GM19328 (cell line): ENCODE results near the gene SENP5.
"Not testable (repeated sequence)": the region's sequence is repeated elsewhere in the genome, so short reads cannot be mapped to it uniquely, and the experiment has no call there.

ENCODE experiments used
- ATAC-seq: cut with Tn5 transposase; IDR thresholded peaks from one replicate; pipeline ENCODE4 v1.9.1; 2021; ENCODE audit warnings: mild to moderate bottlenecking, moderate library complexity; ENCODE audit not compliant: unreplicated experiment

SENP5 gene

DNA sequence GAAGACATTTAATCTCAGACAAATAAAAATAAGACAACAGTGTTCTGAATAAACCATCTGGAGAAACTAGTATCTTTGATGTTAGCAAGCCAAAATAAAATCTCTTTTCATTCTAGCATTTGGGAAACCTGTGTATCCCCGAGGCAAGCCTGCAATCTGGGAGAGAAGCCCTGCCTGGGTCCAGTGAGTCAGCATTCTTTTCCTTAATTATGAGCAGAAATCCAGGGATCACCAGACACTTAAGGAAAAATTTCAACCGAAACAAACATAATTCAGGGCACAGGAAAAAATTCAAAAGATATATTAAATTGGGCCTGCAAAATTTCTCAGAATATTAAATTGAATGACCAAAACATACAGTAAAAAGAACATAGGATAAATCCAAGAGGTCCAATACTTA lies 70.4 kb downstream of the SENP5 start:
- ATAC-seq, result no peak

DNA sequence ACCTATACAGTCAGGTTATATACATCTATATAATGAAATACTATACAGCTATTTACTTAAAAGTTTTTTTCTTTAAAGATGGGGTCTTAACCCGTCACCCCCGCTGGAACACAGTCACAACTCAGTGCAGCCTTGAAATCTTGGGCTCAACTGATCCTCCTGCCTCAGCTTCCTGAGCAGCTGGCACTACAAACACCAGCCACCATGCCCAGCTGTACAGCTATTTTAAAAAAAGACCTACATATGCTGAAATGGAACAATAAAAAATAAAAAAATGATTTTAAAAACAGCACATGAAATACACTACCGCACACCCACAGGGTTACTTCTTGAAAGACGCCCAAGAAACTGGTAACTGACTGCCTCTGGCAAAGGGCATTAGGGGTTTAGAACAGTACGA lies 70.9 kb downstream of the SENP5 start:
- ATAC-seq, result no peak

DNA sequence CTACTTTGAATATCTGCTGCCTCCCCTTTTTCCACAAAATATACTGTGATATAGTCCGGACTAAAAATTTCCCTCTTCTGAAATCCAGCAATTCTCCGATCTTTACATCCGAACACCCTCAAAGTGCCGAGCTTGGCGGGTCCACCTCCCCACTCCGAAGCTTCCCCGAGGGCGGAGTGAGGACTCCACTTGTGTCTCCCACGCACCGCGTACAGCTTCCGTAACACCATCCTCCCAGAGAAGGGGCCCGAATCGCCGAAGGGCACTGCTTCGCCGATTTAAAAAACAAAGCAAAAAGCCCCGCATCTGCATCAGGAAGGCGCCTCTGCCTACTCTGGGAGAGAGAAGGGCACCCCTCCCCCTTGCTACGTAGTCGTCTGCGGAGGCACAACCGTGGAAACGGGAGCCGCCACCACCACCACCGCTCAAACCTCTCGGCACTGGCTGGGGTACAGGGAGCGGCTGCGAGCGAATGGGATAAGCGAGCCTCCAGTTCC lies 74.1 kb downstream of the SENP5 start:
- ATAC-seq, result peak; percentile 23

DNA sequence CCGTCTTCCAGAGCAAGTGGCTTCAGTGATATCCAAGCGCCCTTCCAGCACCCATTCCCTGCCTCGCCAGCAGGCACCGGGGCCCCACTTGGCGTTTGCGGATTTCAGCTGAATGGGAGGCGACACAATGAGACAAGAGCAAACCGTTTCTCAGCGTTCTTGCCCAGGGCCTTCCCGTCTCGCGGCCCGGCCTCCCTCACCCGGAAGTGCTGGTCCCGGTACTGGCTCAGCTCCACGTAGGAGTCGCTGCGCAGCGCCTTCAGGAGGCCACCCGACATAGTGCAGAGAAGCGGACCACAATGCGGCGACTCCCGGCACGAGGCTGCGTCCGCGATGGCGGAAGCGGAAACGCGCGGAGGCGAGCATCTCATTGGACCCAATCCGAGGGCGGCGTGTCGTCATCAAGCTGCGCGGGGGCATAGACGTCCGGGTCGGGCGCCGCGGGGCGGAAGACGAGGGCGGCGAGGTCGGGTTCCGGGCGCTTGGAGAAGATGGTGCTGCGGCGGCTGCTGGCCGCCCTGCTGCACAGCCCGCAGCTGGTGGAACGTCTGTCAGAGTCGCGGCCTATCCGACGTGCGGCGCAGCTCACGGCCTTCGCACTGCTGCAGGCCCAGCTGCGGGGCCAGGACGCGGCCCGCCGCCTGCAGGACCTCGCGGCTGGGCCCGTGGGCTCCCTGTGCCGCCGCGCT lies 74.7 kb downstream of the SENP5 start, which contains the start of gene NCBP2:
Gene NCBP2 (minus strand): TSS at position 303 of the 689 bp plus-strand sequence. CDS start 25 bp downstream, at position 278.
- peak; percentile 84 for ATAC-seq

DNA sequence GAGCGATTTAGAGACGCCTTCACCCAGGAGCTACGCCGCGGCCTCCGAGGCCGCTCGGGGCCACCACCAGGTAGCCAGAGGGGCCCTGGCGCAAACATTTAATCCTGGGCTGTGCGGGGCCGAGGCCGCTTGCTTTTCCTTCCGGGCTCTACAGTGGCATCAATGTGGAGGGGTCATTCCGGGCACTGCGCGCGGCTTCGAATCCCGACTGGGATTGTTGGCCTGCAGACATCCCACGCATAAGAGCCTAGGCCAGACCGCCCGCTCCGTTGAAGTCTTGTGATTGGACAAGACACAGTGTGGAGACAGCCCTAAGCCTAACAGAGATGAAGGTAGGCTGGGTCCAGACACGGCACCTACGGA lies 75.2 kb downstream of the SENP5 start:
- peak; percentile 8 for ATAC-seq

DNA sequence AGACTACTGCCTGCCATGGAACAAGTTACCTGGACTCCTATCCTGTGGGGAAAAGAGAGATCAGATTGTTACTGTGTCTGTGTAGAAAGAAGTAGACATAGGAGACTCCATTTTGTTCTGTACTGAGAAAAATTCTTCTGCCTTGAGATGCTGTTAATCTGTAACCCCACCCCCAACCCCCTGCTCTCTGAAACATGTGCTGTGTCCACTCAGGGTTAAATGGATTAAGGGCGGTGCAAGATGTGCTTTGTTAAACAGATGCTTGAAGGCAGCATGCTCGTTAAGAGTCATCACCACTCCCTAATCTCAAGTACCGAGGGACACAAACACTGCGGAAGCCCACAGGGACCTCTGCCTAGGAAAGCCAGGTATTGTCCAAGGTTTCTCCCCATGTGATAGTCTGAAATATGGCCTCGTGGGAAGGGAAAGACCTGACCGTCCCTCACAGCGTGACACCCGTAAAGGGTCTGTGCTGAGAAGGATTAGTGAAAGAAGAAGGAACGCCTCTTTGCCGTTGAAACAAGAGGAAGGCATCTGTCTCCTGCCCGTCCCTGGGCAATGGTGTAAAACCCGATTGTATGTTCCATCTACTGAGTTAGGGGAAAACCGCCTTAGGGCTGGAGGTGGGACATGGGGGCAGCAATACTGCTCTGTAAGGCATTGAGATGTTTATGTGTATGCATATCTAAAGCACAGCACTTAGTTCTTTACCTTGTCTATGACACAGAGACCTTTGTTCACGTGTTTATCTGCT lies 76.5 kb downstream of the SENP5 start:
- not testable (repeated sequence) for ATAC-seq

DNA sequence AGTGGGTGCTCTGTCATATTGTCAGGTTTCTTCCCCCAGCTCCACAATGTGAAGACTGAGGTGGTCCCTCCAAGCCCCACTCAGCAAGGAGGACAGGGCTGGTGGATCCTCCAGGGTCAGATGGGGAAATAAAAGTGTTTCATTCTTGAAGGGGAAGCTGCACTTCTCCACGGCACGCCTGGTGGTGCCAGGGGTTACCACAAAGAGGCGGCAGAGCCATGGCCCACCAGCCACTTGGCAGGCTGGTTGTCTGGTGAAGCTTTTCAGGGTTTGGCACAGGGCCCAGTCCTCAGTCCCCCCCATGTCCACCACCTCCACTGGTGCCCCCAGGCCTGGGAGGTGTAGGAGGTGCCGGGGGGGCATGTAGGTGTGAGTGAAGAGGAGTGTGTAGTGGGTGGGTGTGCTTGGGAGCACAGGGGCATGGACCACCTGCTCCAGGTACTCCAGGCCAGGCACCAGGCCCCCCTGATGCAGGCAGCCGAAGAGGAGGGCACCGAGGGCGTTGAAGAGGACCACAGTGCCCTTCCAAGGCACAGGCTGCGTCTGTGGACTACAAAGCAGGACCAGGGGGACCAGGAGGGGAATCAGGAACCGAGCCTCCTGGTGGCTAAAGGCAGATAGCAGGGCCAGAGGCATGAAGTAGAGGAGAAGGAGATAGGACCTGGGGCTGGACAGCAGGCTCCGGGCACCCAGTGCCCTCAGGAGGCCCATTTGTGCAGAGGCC lies 79.6 kb downstream of the SENP5 start:
- no peak for ATAC-seq

DNA sequence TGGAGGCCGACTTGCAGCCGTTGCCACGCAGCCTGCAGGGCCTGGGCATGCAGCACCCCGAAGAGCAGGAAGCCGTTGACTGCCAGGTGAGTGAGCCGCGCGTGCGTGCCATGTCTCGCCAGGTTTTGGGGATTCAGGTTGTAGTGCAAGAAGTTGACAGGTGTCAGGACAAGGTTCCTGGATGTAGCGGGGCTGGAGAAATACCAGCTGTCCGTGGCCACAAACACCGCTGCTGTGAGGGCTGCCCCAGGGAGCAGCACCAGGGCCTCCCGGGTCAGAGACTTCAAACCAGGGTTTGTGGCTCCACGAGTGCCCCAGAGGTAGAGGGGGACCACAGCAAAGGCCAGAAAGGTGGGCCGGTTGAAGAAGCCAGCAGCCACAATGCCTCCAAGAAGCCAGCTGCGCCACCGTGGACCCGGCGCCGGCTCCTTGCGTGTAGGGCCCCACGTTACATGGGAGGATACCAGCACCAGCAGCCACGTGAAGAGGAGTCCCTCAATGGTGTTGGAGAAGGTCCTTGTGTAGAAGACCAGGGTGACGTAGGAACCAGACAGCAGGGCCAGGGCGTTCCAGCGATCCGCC lies 80.2 kb downstream of the SENP5 start:
- ATAC-seq, result no peak

DNA sequence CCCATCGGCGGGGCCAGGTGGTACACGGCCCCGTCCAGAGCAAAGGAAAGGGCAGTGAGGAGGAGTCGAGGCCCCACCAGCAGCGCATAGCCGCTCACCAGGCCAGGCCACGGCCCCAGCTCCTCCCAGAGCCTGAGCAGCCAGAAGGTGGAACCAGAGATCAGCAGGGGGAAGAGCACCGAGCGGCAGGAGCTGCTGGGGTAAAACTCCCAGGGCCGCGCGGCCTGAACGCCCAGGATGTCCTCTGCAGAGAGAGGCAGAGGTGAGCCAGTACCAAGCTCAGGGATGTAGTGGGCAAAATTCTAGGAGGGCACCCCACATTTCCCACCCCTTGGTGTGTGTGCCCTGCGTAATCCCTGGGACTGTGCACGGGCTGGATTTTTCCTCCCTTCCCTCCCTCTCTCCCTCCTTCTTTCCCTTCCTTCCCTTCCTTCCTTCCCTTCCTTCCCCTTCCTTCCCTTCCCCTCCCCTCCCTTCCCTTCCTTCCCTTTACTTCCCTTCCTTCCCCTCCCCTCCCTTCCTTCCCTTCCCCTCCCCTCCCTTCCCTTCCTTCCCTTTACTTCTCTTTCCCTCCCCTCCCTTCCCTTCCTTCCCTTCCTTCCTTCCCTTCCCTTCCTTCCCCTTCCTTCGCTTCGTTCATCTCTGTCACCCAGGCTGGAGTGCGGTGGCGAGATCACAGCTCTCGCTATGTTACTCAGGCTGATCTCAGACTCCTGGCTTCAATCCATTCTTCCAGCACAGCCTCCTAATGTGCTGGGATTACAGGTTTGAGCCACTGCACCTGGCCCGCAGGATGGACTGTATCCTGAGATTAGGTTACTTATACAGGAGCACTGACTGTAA lies 80.9 kb downstream of the SENP5 start:
- no peak for ATAC-seq

DNA sequence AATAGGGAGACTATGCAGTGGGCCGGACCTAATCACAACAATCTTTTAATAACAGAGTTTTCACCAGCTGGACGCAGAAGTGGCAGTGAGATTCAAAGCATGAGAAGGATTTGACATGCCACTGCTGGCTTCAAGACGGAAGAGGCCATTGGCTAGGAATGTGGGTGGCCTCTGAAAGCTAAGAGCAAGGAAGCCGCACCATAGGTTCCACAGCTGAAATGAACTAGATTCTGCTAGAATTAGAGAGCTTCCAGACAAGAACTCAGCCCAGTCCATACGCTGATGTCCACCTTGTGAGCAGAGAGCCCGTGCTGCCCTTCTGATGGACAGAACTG lies 81.5 kb downstream of the SENP5 start:
- no peak for ATAC-seq

DNA sequence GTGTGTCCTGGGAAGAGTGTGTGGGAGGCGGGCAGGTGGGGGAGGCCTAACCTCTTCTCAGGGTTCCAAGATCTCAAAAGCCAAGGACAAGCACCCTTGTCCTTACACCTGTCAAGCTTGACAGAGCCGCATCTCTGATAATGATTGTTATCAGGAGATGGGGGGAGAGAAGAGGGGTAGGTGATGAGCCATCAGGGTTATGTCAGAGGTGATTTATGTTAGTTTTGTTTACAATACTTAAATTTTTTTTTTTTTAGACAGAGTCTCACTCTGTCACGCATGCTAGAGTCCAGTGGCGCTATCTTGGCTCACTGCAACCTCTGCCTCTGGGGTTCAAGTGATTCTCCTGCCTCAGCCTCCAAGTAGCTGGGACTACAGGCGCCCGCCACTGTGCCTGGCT lies 82.0 kb downstream of the SENP5 start:
- ATAC-seq, result no peak

DNA sequence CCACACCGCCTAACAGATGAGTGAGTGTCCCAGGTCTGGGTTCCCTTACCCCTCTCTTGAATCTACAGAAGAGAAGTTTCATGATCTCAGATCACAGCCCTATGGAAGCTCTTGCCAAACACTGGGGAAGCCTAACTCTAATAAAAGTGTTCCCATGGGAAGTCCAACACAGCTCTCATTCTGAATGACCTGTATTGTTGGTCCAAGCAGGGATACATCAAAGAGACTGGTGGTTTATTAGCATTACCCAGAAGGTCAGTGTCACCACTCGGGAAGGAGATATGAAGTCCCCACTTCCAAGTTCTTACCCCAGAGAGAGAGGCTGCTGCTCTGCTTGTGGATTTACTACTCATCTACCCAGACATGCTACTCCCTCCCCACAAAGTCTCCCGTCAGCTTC lies 83.7 kb downstream of the SENP5 start:
- no peak for ATAC-seq

DNA sequence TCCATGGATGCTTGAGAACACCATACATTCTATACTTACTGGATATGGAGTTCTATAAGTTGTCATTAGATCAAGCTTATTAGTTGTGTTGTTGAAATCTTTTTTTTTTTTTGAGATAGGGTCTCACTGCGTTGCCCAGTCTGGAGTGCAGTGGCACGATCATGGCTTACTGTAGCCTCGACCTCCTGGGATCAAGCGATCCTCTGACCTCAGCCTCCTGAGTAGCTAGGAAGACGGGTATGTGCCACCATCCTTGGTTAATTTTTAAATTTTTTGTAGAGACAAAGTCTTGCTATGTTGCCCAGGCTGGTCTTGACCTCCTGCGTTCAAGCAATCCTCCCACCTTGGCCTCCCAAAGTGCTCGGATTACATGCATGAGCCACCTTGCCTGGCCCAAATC lies 87.1 kb downstream of the SENP5 start:
- no peak for ATAC-seq

DNA sequence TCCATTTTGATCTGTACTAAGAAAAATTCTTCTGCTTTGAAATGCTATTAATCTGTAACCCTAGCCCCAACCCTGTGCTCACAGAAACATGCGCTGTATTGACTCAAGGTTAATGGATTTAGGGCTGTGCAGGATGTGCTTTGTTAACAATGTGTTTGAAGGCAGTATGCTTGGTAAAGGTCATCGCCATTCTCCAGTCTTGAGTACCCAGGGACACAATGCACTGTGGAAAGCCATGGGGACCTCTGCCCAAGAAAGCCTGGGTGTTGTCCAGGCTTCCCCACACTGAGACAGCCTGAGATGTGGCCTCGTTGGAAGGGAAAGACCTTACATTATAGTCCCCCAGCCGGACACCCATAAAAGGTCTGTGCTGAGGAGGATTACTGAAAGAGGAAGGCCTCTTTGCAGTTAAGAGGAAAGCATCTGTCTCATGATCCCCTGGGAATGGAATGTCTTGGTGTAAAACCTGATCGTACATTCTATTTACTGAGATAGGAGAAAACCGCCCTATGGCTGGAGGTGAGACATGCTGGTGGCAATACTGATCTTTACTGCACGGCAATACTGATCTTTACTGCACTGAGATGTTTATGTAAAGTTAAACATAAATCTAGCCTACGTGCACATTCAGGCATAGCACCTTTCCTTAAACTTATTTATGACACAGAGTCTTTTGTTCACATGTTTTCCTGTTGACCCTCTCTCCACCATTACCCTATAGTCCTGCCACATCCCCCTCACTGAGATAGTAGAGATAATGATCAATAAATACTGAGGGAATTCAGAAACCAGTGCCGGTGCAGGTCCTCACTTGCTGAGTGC lies 94.6 kb downstream of the SENP5 start:
- ATAC-seq, result no peak

DNA sequence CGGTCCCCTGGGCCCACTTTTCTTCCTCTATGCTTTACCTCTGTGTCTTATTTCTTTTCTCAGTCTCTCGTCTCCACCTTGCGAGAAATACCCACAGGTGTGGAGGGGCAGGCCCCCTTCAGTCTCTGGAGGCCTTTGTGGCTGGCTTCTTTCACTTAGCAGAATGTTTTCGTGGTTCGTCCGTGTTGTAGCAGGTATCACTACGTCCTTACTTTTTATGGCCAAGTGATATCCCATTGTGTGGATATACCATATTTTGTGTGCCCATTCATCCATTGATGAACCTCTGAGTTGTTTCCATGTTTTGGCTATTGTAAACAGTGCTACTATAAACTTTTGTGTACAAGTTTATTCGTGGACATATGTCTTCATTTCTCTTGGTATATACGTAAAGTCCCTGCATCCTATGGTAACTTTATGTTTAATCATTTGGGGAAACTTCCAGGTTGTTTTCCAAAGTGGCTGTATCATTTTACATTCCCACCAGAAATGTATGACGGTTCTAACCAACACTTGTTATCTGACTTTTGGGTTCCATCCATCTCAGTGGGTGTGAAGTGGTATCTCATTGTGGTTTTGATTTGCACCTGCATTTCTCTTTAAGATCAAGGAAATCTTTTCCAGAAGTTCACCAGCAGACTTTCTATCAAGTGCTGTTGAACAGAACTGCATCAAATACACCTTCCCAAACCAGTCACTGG lies 95.4 kb downstream of the SENP5 start:
- no peak for ATAC-seq

DNA sequence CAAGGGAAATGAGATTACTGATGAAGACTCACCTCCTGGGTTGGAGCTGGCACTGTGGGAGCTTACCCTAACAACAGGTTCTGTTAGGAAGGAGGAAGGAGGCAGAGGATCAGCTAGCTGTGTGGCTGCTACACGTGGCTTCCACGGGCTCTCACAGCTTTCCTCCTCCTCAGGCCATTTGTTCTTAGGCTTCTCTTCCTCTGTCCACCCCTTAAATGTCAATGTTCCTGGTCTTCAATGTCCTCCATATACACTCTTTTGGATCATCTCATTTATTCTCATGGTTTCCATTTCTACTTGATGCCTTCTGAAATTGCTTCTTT lies 95.9 kb downstream of the SENP5 start:
- ATAC-seq, result no peak

DNA sequence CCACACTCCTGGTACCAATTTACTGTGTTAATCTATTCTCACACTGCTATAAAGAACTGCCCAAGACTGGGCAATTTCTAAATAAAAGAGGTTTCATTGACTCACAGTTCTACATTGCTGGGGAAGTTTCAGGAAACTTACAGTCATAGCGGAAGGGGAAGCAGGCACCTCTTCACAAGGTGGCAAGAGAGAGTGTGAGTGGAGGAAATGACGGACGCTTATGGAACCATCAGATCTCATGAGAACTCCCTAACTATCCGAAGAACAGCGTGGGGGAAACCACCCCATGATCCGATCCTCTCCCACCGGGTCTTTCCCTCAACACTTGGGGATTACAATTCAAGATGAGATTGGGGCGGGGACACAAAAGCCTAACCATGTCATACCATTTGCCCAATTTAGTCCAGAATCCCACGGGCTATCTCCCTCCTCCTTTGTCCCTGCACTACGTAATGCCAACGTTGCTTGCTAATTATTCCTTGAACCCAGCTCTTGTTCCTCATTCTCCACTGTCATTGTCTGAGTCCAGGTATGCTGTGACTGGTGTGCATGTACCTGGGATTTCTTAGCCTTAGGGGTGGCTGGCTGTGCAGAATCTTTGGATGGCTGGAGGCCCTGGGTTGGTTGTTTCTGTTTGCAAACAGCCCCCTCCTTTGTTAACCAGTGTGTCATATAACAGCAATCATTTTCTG lies 97.5 kb downstream of the SENP5 start:
- no peak for ATAC-seq

DNA sequence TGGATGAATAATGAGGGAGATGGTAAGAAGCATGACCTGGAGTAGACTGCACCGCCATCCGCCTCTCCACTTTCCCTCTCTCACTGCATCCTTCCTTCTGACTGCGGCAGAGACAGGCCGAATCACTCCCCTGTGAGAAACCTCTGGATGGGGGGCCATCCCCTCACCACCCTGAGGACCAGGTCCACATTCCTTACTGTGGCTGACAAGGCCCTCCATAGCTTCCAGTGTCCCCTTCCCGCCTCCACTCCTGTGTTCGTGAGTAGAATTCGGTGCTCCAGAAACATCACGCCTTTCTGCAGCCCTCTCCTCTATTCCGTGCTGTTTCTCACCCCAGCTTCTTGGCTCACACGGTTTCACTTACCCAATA lies 98.1 kb downstream of the SENP5 start:
- no peak for ATAC-seq
